ENCODE results near the gene INTS2. TPM values are rescaled to one million over a fixed set of nuclear protein-coding genes. Genes with fewer than 3 reads are reported as not detected.

INTS2 gene
- polyA plus RNA-seq, 1 of the 3 experiments (the other 2 are of a cell fraction): 6.7 TPM

GRCh38 chr17:61947367-61948078, 19.7 kb upstream of the INTS2 start:
- no peak for TF ChIP-seq POLR2AphosphoS5 (IDR thresholded peaks at IDR 0.05; ENCODE audit: low read depth, low read length)
- no peak for TF ChIP-seq TCF12 (IDR thresholded peaks at IDR 0.05)
- TF ChIP-seq, protein P1, sequence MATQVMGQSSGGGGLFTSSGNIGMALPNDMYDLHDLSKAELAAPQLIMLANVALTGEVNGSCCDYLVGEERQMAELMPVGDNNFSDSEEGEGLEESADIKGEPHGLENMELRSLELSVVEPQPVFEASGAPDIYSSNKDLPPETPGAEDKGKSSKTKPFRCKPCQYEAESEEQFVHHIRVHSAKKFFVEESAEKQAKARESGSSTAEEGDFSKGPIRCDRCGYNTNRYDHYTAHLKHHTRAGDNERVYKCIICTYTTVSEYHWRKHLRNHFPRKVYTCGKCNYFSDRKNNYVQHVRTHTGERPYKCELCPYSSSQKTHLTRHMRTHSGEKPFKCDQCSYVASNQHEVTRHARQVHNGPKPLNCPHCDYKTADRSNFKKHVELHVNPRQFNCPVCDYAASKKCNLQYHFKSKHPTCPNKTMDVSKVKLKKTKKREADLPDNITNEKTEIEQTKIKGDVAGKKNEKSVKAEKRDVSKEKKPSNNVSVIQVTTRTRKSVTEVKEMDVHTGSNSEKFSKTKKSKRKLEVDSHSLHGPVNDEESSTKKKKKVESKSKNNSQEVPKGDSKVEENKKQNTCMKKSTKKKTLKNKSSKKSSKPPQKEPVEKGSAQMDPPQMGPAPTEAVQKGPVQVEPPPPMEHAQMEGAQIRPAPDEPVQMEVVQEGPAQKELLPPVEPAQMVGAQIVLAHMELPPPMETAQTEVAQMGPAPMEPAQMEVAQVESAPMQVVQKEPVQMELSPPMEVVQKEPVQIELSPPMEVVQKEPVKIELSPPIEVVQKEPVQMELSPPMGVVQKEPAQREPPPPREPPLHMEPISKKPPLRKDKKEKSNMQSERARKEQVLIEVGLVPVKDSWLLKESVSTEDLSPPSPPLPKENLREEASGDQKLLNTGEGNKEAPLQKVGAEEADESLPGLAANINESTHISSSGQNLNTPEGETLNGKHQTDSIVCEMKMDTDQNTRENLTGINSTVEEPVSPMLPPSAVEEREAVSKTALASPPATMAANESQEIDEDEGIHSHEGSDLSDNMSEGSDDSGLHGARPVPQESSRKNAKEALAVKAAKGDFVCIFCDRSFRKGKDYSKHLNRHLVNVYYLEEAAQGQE (IDR thresholded peaks at IDR 0.05; ENCODE audit: low read depth, low read length): no peak
- no peak for TF ChIP-seq FOSL2 (IDR thresholded peaks at IDR 0.05; ENCODE audit: borderline replicate concordance, low read depth)
- no peak for TF ChIP-seq TEAD4 (IDR thresholded peaks at IDR 0.05; ENCODE audit: borderline replicate concordance, insufficient read depth)
- TF ChIP-seq JUND (IDR thresholded peaks at IDR 0.05): no peak
- TF ChIP-seq GABPA (IDR thresholded peaks at IDR 0.05; ENCODE audit: low read depth): no peak
- no peak for TF ChIP-seq RFX5 (IDR thresholded peaks at IDR 0.05; ENCODE audit: low read length)
- TF ChIP-seq FOXJ3 (CRISPR knock-in tag; IDR thresholded peaks at IDR 0.05): no peak
- TF ChIP-seq RAD21 (IDR thresholded peaks at IDR 0.05; ENCODE audit: low read length): no peak
- TF ChIP-seq, protein P2, sequence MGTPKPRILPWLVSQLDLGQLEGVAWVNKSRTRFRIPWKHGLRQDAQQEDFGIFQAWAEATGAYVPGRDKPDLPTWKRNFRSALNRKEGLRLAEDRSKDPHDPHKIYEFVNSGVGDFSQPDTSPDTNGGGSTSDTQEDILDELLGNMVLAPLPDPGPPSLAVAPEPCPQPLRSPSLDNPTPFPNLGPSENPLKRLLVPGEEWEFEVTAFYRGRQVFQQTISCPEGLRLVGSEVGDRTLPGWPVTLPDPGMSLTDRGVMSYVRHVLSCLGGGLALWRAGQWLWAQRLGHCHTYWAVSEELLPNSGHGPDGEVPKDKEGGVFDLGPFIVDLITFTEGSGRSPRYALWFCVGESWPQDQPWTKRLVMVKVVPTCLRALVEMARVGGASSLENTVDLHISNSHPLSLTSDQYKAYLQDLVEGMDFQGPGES (IDR thresholded peaks at IDR 0.05; ENCODE audit: low read depth, low read length): no peak
- no peak for TF ChIP-seq TAF1 (IDR thresholded peaks at IDR 0.05; ENCODE audit: borderline replicate concordance, low read depth, low read length)
- TF ChIP-seq, protein P3, sequence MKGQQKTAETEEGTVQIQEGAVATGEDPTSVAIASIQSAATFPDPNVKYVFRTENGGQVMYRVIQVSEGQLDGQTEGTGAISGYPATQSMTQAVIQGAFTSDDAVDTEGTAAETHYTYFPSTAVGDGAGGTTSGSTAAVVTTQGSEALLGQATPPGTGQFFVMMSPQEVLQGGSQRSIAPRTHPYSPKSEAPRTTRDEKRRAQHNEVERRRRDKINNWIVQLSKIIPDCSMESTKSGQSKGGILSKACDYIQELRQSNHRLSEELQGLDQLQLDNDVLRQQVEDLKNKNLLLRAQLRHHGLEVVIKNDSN (IDR thresholded peaks at IDR 0.05; ENCODE audit: borderline replicate concordance, low read depth): no peak
- TF ChIP-seq YY1 (IDR thresholded peaks at IDR 0.05; ENCODE audit: low read depth): no peak
- TF ChIP-seq, protein P4, sequence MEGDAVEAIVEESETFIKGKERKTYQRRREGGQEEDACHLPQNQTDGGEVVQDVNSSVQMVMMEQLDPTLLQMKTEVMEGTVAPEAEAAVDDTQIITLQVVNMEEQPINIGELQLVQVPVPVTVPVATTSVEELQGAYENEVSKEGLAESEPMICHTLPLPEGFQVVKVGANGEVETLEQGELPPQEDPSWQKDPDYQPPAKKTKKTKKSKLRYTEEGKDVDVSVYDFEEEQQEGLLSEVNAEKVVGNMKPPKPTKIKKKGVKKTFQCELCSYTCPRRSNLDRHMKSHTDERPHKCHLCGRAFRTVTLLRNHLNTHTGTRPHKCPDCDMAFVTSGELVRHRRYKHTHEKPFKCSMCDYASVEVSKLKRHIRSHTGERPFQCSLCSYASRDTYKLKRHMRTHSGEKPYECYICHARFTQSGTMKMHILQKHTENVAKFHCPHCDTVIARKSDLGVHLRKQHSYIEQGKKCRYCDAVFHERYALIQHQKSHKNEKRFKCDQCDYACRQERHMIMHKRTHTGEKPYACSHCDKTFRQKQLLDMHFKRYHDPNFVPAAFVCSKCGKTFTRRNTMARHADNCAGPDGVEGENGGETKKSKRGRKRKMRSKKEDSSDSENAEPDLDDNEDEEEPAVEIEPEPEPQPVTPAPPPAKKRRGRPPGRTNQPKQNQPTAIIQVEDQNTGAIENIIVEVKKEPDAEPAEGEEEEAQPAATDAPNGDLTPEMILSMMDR (IDR thresholded peaks at IDR 0.05): no peak
- no peak for TF ChIP-seq EP300 (IDR thresholded peaks at IDR 0.05; ENCODE audit: borderline replicate concordance in 1 of 2, low read depth in 1 of 2, low read length in 1 of 2)
- TF ChIP-seq ZBTB33 (IDR thresholded peaks at IDR 0.05; ENCODE audit: borderline replicate concordance, low read depth): no peak
- TF ChIP-seq FOXM1 (IDR thresholded peaks at IDR 0.05; ENCODE audit: low read depth): no peak
- H3K9ac ChIP-seq: no peak overlapping the region
- H3K9me2 ChIP-seq: no peaks in the 10 kb centered on the region
- H2AFZ ChIP-seq (ENCODE audit: low read depth): no peak overlapping the region
- no peak overlapping the region for H3K27ac ChIP-seq (ENCODE audit: low read depth in 2 of 2, low read length in 1 of 2)
- no peaks in the 10 kb centered on the region for H4K20me1 ChIP-seq (ENCODE audit: insufficient read depth)
- H3K9me3 ChIP-seq: no peaks in the 10 kb centered on the region
- H3K4me3 ChIP-seq (ENCODE audit: low read depth in 2 of 2, low read length in 1 of 2): no peak overlapping the region
- peaks cover 84 to 94% of the 10 kb centered on the region in 2 experiments for H3K36me3 ChIP-seq (replicated peaks in 1 of 2; ENCODE audit: control insufficient read depth in 1 of 2, insufficient read depth in 2 of 2, low read length in 1 of 2)
- ChIA-PET POLR2A (interaction anchor here (0.5 kb wide), 1 partner anchor 84 kb away, joined by 3 read pairs; the partner anchor contains the start of gene BRIP1), CTCF (interaction anchor here (0.6 to 1.1 kb wide), 2 partner anchors 49 to 162 kb away, joined by 3 read pairs; no protein-coding TSS in a partner anchor)
- peaks cover 16% of the 10 kb centered on the region for H3F3A ChIP-seq (replicated peaks; ENCODE audit: insufficient read depth)
- H3K79me2 ChIP-seq (ENCODE audit: insufficient read depth): no peaks in the 10 kb centered on the region
- no peak for DNase-seq
- H3K4me2 ChIP-seq: no peak overlapping the region
- H3K27me3 ChIP-seq (ENCODE audit: insufficient read depth): no peaks in the 10 kb centered on the region
- 82% methylated on average over 3 of the region's 3 CpGs for WGBS (ENCODE audit: low lambda C conversion rate)
- H3K4me1 ChIP-seq (ENCODE audit: control insufficient read depth in 1 of 2, insufficient read depth in 2 of 2, low read depth in 1 of 2, low read length in 1 of 2): no peaks in the 10 kb centered on the region
